Endothelial cell of umbilical vein (primary cell): ENCODE results near the gene CCDC9. TPM values are rescaled to one million over a fixed set of nuclear protein-coding genes. Genes with fewer than 3 reads are reported as not detected.

Source experiments
- BruUV-seq: library from RNA; stranded (reverse); fragments of 400-500 nt; replicated peaks from 2 replicates; lab custom pipeline; 2021; lab: Mats Ljungman, UMichigan
- CTCF ChIA-PET: fragments of 300-600, 350-600 bp; sonication (Branson Sonifier 250); formaldehyde crosslinking; loops from one replicate; lab custom pipeline; 2021; ENCODE audit warnings: antibody characterized with exemption, inconsistent platforms; lab: Charles Lee
- POLR2A ChIA-PET: fragments of 300-600, 350-600 bp; sonication (Branson Sonifier 250); formaldehyde crosslinking; loops from one replicate; lab custom pipeline; 2021; ENCODE audit warnings: antibody characterized with exemption, inconsistent platforms; lab: Charles Lee
- DNase-seq: peaks from one replicate; pipeline ENCODE4 v3.0.0-alpha.2; 2011; ENCODE audit warnings: low read depth, low spot score
- FAIRE-seq: peaks from 2 replicates; lab custom pipeline; 2011; peaks lifted over from hg19 to GRCh38; lab: Jason Lieb, UNC
- H2AFZ ChIP-seq: 2 replicates; pipeline ENCODE4 v1.6.0; 2012; ENCODE audit warnings: low read depth, low read length, control low read depth, inconsistent platforms
- H3K27ac ChIP-seq: 2 replicates; pipeline ENCODE4 v1.5.1; 2011; ENCODE audit warnings: low read depth, mild to moderate bottlenecking, control low read depth, low read length, moderate library complexity; ENCODE audit not compliant: insufficient read depth
- H3K27me3 ChIP-seq, 2 experiments: 2 replicates each; pipeline versions ENCODE4 v1.6.0 to v1.6.1; 2011; ENCODE audit warnings: low read length in 2 of 2, mixed read lengths in 1 of 2; ENCODE audit not compliant: control insufficient read depth in 2 of 2, insufficient read depth in 2 of 2
- H3K36me3 ChIP-seq, 2 experiments: 2 replicates in 1 of 2; 3 replicates in 1 of 2; pipeline ENCODE4 v1.5.1; 2011; ENCODE audit warnings: low read length in 2 of 2, mild to moderate bottlenecking in 1 of 2, moderate library complexity in 1 of 2; ENCODE audit not compliant: control insufficient read depth in 2 of 2, insufficient read depth in 2 of 2; ENCODE audit errors: extremely low read depth in 1 of 2
- H3K4me1 ChIP-seq: 3 replicates; pipeline ENCODE4 v1.5.1; 2011; ENCODE audit warnings: mild to moderate bottlenecking, low read length; ENCODE audit not compliant: control insufficient read depth, insufficient read depth; ENCODE audit errors: extremely low read depth
- H3K4me2 ChIP-seq: 2 replicates; pipeline ENCODE4 v1.6.1; 2011; ENCODE audit warnings: low read length, control low read depth, mixed read lengths; ENCODE audit not compliant: insufficient read depth
- H3K4me3 ChIP-seq, 3 experiments: fragments of 200-600 bp in 1 of 3; sonication (generic), shearing (Covaris generic) in 1 of 3; replicated peaks in 1 of 3; 2 replicates each; pipeline ENCODE4 v1.5.1; 2011 to 2016; ENCODE audit warnings: control low read depth in 3 of 3, low read length in 3 of 3, mild to moderate bottlenecking in 2 of 3, inconsistent platforms in 1 of 3, low read depth in 1 of 3, moderate library complexity in 1 of 3; ENCODE audit not compliant: insufficient read depth in 1 of 3
- H3K79me2 ChIP-seq: 2 replicates; pipeline ENCODE4 v1.6.0; 2012; ENCODE audit warnings: low read length, inconsistent platforms; ENCODE audit not compliant: control insufficient read depth, insufficient read depth
- H3K9ac ChIP-seq: replicated peaks from 2 replicates; pipeline ENCODE3; 2011; ENCODE audit warnings: low read length, control low read depth; ENCODE audit not compliant: insufficient read depth; ENCODE audit errors: extremely low read depth
- H3K9me1 ChIP-seq: replicated peaks from 3 replicates; pipeline ENCODE4 v1.6.0; 2011; ENCODE audit warnings: mild to moderate bottlenecking, low read length; ENCODE audit not compliant: control insufficient read depth, insufficient read depth; ENCODE audit errors: extremely low read depth
- H3K9me3 ChIP-seq: replicated peaks from 2 replicates; pipeline ENCODE4 v1.5.1; 2012; ENCODE audit warnings: low read length, inconsistent platforms; ENCODE audit not compliant: control insufficient read depth, insufficient read depth
- H4K20me1 ChIP-seq: replicated peaks from 2 replicates; pipeline ENCODE3; 2011; ENCODE audit warnings: mild to moderate bottlenecking, low read length; ENCODE audit not compliant: control insufficient read depth, insufficient read depth; ENCODE audit errors: extremely low read depth
- EZH2 ChIP-seq: IDR thresholded peaks from 2 replicates; pipeline ENCODE4 v1.6.1; 2012; ENCODE audit warnings: borderline replicate concordance, low read depth, mild to moderate bottlenecking, moderate library complexity, low read length, inconsistent platforms; ENCODE audit not compliant: severe bottlenecking
- FOS ChIP-seq: IDR thresholded peaks from 2 replicates; pipeline ENCODE4 v1.6.1; 2011; ENCODE audit warnings: mild to moderate bottlenecking, low read length, moderate library complexity, borderline replicate concordance; ENCODE audit not compliant: insufficient read depth
- GATA2 ChIP-seq: IDR thresholded peaks from 2 replicates; pipeline ENCODE4 v1.7.0; 2011; ENCODE audit warnings: low read depth, mild to moderate bottlenecking, moderate library complexity, mixed read lengths, low read length; ENCODE audit not compliant: insufficient read length, insufficient read depth
- JUN ChIP-seq: IDR thresholded peaks from 2 replicates; pipeline ENCODE4 v1.6.1; 2011; ENCODE audit warnings: borderline replicate concordance, low read depth; ENCODE audit not compliant: insufficient read length, insufficient read depth
- MYC ChIP-seq: IDR thresholded peaks from one replicate; pipeline ENCODE4 v1.6.1; 2011; ENCODE audit warnings: mild to moderate bottlenecking, low read depth, low read length
- POLR2A ChIP-seq: IDR thresholded peaks from 2 replicates; pipeline ENCODE4 v1.6.1; 2012; ENCODE audit warnings: low read depth, mild to moderate bottlenecking, control low read depth, low read length
- POLR2AphosphoS5 ChIP-seq: IDR thresholded peaks from 2 replicates; pipeline ENCODE4 v1.6.1; 2012; ENCODE audit warnings: low read depth, mild to moderate bottlenecking, control low read depth, low read length, moderate library complexity; ENCODE audit not compliant: insufficient read depth
- dilution Hi-C: fragments of 300-500 bp; cut with MboI; formaldehyde crosslinking; loops from one replicate; pipeline ENCODE4 v1.15.0; 2019; ENCODE audit warnings: low sequenced_read_pairs; ENCODE audit not compliant: extremely low pct_ligation_motif_present
- intact Hi-C: fragments of 100-400 bp; cut with micrococcal nuclease; formaldehyde crosslinking; loops from one replicate; pipeline ENCODE4 v1.10.0; 2022
- polyA plus RNA-seq, 4 experiments: library from polyadenylated mRNA; depleted of rRNA in 3 of 4; stranded (reverse) in 3 of 4; unstranded in 1 of 4; fragments of >200 nt; gene quantifications; 2 replicates each; pipeline versions ENCODE4 v1.2.1 to v1.2.3, GENCODE V29; 2011 to 2012; ENCODE audit warnings: missing spikeins in 1 of 4
- total RNA-seq: library from RNA; stranded (reverse); gene quantifications from 2 replicates; pipeline ENCODE4 v1.2.3, GENCODE V29; 2021
- TF ChIP-seq, protein P1 (sequence below), 2 donors: IDR thresholded peaks; 1 replicate in 1 of 2; 2 replicates in 1 of 2; pipeline ENCODE4 v1.5.1; 2011; ENCODE audit warnings: low read length in 2 of 2, mild to moderate bottlenecking in 2 of 2, moderate library complexity in 2 of 2, control low read depth in 1 of 2, inconsistent platforms in 1 of 2, low read depth in 1 of 2; ENCODE audit not compliant: insufficient read depth in 1 of 2; ENCODE audit errors: extremely low read depth in 1 of 2
- TF ChIP-seq, protein P2 (sequence below): IDR thresholded peaks from 2 replicates; pipeline ENCODE4 v1.6.1; 2011; ENCODE audit not compliant: insufficient read depth, insufficient read length

The CCDC9 gene
- total and polyA plus RNA-seq, 2 donors (not counting 3 experiments of a cell fraction or from before 2014, with no cell fraction given), result 6.0 to 26.9 TPM

DNA sequence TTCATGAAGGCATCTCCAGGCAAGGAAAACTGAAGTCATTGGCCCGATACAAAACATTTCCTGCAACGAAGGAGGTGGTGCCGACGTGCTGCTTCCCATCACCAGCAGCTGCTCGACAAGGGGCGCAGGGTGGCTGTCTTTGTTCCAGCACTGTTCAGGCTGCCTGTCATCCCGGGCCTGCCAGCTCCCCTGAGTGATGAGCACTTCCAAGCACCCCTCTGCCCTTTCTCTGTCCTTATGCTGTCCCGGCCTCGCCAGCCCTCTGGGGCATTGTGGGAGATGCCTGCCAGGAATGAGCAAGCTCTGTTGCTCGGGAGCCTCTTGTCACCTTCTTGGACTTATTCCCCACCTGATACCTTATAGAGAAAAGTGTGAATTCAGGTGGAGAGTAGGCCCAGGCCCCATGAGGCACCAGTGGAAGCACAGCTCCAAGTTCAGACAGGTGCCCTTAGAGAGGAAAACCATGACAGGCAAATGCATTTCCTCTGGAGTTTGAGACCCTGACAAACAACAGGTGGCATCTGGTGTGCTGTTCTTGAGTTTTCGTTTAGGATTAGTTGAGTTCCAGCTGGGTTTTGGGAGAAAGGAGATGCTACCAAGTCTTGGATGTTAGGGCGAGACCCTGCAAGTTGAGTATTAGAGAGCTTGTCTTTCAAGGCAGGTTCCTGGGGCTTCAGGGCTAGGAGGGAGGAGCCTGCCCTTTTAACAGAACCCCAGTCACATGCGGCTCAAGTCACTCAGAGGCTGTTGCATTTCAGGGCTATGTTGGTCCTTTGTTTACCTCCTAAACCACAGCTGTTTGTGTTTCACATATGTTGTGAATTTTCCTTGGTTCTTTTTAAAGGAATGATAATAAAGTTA, 46.8 kb upstream of the CCDC9 start:
- dilution Hi-C loops (loop anchor here (10.0 kb wide), 1 partner anchor 55 kb away; no protein-coding TSS in a partner anchor), intact Hi-C loops (loop anchor here (1.0 kb wide), 3 partner anchors 17 to 60 kb away; no protein-coding TSS in a partner anchor)
- TF ChIP-seq, protein P1, sequence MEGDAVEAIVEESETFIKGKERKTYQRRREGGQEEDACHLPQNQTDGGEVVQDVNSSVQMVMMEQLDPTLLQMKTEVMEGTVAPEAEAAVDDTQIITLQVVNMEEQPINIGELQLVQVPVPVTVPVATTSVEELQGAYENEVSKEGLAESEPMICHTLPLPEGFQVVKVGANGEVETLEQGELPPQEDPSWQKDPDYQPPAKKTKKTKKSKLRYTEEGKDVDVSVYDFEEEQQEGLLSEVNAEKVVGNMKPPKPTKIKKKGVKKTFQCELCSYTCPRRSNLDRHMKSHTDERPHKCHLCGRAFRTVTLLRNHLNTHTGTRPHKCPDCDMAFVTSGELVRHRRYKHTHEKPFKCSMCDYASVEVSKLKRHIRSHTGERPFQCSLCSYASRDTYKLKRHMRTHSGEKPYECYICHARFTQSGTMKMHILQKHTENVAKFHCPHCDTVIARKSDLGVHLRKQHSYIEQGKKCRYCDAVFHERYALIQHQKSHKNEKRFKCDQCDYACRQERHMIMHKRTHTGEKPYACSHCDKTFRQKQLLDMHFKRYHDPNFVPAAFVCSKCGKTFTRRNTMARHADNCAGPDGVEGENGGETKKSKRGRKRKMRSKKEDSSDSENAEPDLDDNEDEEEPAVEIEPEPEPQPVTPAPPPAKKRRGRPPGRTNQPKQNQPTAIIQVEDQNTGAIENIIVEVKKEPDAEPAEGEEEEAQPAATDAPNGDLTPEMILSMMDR (IDR thresholded peaks at IDR 0.05; ENCODE audit: extremely low read depth in 1 of 2, insufficient read depth in 1 of 2, low read depth in 1 of 2, low read length in 2 of 2), result no peak
- TF ChIP-seq EZH2 (no peak), MYC (no peak), GATA2 (no peak), POLR2AphosphoS5 (no peak), JUN (no peak), POLR2A (no peak), FOS (no peak)
- TF ChIP-seq, protein P2, sequence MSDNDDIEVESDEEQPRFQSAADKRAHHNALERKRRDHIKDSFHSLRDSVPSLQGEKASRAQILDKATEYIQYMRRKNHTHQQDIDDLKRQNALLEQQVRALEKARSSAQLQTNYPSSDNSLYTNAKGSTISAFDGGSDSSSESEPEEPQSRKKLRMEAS, result no peak
- no peaks in the 10 kb centered on the region for H4K20me1 ChIP-seq
- H3K27me3 ChIP-seq, result no peaks in the 10 kb centered on the region
- no peaks in the 10 kb centered on the region for H3K79me2 ChIP-seq
- no peaks in the 10 kb centered on the region for H3K9me1 ChIP-seq
- no peak overlapping the region for H3K9ac ChIP-seq
- no peak overlapping the region for H3K4me3 ChIP-seq
- peaks cover 13% of the 10 kb centered on the region in 2 experiments for H3K36me3 ChIP-seq
- no peak overlapping the region for H3K4me2 ChIP-seq
- ChIA-PET POLR2A (interaction anchor here (0.8 to 2.1 kb wide), 2 partner anchors 16 to 35 kb away, joined by 3 to 16 read pairs; no protein-coding TSS in a partner anchor), CTCF (interaction anchor here (0.6 to 10.6 kb wide), 18 partner anchors 10 to 982 kb away, joined by 3 to 533 read pairs (median 12); partner anchors contain the start of gene ZC3H4)
- H3K9me3 ChIP-seq, result no peaks in the 10 kb centered on the region
- no peak overlapping the region for H2AFZ ChIP-seq
- H3K27ac ChIP-seq, result no peak overlapping the region
- FAIRE-seq (no peak), DNase-seq (no peak)
- peaks cover 8% of the 10 kb centered on the region for H3K4me1 ChIP-seq
- TSS peak; percentile 79 for BruUV-seq
